ENCODE results near the gene BOD1L1. TPM values are rescaled to one million over a fixed set of nuclear protein-coding genes. Genes with fewer than 3 reads are reported as not detected.
A peak's percentile ranks its signal among the peaks of the same experiment; 100 is the strongest.

The BOD1L1 gene
- total and polyA plus RNA-seq, 2 donors (not counting 1 experiment from before 2014, with no cell fraction given), result 20.2 to 109 TPM

GRCh38 chr4:13615161-13615560 is 12.4 kb downstream of the BOD1L1 start:
- peak overlapping the region; percentile 53 for H3K4me2 ChIP-seq (replicated peaks; ENCODE audit: low read depth, low read length, poor library complexity, severe bottlenecking)
- peak; percentile 75 for DNase-seq

More at GRCh38 chr4:13615161-13615560, 12.4 kb downstream of the BOD1L1 start:
- peaks cover 47 to 57% of the 10 kb centered on the region in 2 donors for H3K4me1 ChIP-seq (ENCODE audit: control insufficient read depth in 2 of 2, insufficient read depth in 2 of 2, low read length in 2 of 2)
- H4K20me1 ChIP-seq (ENCODE audit: control insufficient read depth, insufficient read depth, low read length, poor library complexity, severe bottlenecking), result peaks cover under 1% of the 10 kb centered on the region
- TF ChIP-seq EZH2 (IDR thresholded peaks at IDR 0.05; ENCODE audit: borderline replicate concordance, insufficient read depth, low read depth, low read length, poor library complexity, severe bottlenecking), result no peak
- TF ChIP-seq CTCF (IDR thresholded peaks at IDR 0.05), result no peak
- ChIA-PET CTCF (interaction anchor here (0.9 to 1.8 kb wide), 2 partner anchors 13 to 39 kb away, joined by 3 to 5 read pairs; no protein-coding TSS in a partner anchor), POLR2A (interaction anchor here (1.5 kb wide), 1 partner anchor 13 kb away, joined by 7 read pairs; the partner anchor contains the start of gene BOD1L1)
- H3K27me3 ChIP-seq (replicated peaks in 1 of 4; ENCODE audit: control extremely low read depth in 1 of 4, control insufficient read depth in 3 of 4, insufficient read depth in 4 of 4, low read length in 3 of 4), result no peaks in the 10 kb centered on the region
- no peaks in the 10 kb centered on the region for H3K9me3 ChIP-seq (ENCODE audit: control extremely low read depth in 1 of 3, control insufficient read depth in 2 of 3, insufficient read depth in 1 of 3, low read length in 2 of 3)
- 0% methylated on average over 1 of the region's 3 CpGs for WGBS (ENCODE audit: insufficient coverage)
- H3K9ac ChIP-seq (ENCODE audit: low read length), result no peak overlapping the region
- peaks cover 51% of the 10 kb centered on the region for H3K79me2 ChIP-seq (ENCODE audit: control insufficient read depth, insufficient read depth, low read length)
- Mint-ChIP-seq H3K27me3 (no peaks in the 10 kb centered on the region), H3K27ac (peak overlapping the region; percentile 87), H3K4me1 (peaks cover 64% of the 10 kb centered on the region), H3K9me3 (ENCODE audit: insufficient read depth) (no peaks in the 10 kb centered on the region), H3K4me3 (peak overlapping the region; percentile 71)
- H2AFZ ChIP-seq (ENCODE audit: insufficient read depth, low read depth, low read length, poor library complexity, severe bottlenecking), result no peak overlapping the region
- H3K4me3 ChIP-seq (ENCODE audit: control extremely low read depth in 1 of 5, extremely low read depth in 1 of 5, insufficient read depth in 1 of 5, low read depth in 2 of 5, low read length in 4 of 5), result peak overlapping the region in 1 of 5 experiments; percentile 2
- H3K36me3 ChIP-seq (replicated peaks in 1 of 2; ENCODE audit: control extremely low read depth in 1 of 2, control insufficient read depth in 1 of 2, extremely low read depth in 1 of 2, insufficient read depth in 2 of 2, low read length in 1 of 2), result peaks cover 27 to 71% of the 10 kb centered on the region in 2 experiments
- intact Hi-C loops (cut with micrococcal nuclease), result loop anchor here (1.0 kb wide), 1 partner anchor 12 kb away; the partner anchor contains the start of gene BOD1L1
- ATAC-seq (ENCODE audit: low read depth), result peak; percentile 60
- peak overlapping the region; percentile 13 to 84 for H3K27ac ChIP-seq (ENCODE audit: low read length in 2 of 2)

All from B cell (primary cell).